Ammon's horn (tissue), 1 donor: ENCODE measurements around the gene ILKAP.
"Not testable (repeated sequence)": the region's sequence is repeated elsewhere in the genome, so short reads cannot be mapped to it uniquely, and the experiment has no call there.

Source experiments
- DNase-seq: peaks from one replicate; pipeline ENCODE4 v3.0.0-alpha.2; 2016; ENCODE audit warnings: low spot score

ILKAP gene

DNA sequence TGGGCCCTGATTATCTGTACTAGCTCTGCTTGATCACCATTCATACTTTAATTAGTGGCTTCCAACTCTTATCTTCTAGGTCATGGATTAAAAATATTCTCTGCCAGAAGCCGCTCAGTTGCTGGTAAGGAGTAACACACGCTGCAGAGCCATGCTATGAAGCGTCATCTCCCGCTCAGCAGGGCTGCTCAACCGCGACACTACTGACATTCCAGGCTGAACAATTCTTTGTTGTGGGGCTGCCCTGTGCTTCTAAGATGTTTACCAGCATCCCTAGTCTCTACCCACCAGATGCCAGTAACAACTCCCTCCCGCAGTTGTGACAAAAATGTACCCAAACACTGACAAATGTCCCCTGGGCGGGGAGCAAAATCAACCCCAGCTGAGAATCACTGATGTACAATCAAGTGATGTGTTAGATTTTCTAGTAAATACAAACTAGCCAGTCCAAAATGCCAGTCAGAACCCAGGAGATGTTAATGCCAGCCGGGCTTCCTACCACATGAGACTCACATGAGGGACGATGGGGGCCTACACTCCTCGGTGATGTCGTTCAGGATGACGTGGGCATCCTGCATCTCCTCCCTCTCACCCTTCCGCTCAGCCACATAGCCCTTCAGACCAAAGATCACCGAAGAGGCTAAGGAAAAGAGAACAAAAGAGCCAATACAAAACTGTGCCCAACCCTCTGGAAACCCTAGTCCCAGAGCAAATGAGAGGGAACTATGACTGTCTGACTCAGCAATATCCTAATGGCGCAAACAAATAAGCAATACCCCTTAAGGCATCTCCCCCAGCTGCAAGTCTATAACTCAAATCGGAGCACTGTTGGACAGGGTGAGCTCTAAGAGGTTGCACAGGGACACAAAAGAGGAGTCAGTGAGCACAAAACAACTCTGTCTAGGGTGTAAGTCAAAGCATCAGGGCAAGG lies 15.6 kb downstream of the ILKAP start:
- peak; percentile 69 for DNase-seq

DNA sequence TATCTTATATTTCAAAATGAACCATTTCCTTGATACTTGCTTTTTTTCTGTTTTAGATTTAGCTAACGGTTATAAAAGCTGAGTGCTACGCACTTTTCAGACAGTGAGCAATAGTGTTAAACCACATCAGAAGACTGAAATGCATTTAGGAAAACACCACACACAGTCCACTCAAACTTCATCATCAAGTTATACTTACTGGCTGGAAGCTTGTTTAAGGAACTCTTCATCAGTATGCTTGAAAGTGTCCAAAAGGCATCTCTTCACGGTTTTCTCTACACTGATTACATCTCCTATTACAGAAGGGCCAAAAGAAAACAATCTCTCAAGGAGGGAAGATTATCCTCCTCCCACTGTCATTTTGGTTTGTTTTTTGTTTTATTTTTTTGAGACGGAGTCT lies 19.7 kb downstream of the ILKAP start:
- DNase-seq, result no peak

DNA sequence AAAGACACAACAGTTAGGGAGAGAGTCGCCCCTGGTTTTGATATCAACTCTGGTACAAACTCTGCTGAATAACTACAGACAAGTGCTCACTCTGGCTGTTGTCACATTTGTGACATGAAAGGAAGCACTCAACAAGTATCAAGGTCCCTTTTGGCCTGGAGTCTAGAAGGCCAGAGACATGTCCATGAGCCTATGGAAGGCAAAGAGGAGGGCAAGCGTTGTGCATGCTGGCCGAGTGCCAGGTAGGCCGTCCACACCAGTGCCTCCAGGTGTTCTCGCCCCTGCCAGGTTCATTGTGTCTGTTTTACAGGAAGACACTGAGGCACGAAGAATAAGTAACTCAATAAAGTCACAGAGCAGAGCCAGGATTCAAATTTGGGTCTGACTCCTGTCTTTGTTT lies 21.1 kb downstream of the ILKAP start:
- no peak for DNase-seq

GRCh38 chr2:238180554-238180953 lies 22.9 kb downstream of the ILKAP start:
- no peak for DNase-seq

DNA sequence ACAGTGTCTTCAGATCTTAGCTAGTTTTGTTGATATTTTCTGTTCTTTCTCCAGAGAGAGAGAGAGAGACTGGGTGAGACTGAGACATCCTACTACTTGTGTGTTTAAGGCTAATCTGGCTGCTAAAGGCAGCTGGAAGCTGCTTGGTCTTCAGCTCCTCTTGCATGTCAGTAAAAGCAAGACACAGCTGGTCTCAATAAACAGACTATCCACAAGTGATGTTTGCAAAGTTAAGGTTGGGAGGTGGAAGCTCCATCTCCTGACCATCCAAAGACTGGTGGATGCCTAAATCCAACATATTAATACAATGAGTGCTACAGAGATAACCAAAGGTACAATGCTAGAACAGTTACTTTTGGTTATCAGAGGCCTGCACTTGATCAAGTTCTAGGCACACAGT lies 26.9 kb downstream of the ILKAP start:
- DNase-seq, result no peak

DNA sequence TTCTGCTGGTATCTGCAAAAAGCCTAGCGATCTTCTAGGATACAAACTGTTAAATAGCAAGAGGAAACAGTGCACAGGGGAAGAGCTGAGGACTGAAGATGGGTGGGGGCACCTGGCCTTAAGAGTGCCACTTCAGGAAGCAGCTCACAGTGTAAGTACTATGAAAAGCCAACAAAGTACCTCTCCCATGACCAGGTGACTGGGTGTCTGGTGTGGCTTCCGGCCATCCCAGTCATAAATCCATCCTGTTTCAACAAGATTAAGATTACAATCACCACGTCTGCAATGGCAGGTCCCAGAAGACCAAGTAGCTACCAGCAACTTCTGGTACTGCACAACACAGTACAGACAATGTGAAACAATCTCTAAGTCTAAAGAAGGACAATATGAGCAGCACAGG lies 28.8 kb downstream of the ILKAP start:
- DNase-seq, result no peak

DNA sequence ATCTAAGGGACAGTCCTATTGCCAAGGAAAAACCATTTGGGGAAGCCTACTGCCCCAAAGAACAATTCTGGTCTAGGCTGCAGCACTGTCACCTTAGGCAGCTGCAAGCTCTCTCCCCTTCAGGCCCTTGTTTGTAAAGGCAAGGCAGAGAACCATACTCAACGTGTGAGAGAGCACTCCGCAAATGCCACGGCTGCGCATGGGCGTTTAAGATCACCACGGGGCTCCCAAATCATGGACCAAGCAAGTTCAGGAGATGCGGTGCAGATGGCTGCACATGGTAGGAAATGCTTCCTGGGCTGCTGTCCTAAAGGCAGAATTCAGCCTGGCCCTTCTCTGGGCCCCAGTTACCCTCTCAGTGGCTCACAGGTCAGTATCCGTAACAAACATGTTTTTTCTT lies 29.2 kb downstream of the ILKAP start:
- DNase-seq, result no peak

DNA sequence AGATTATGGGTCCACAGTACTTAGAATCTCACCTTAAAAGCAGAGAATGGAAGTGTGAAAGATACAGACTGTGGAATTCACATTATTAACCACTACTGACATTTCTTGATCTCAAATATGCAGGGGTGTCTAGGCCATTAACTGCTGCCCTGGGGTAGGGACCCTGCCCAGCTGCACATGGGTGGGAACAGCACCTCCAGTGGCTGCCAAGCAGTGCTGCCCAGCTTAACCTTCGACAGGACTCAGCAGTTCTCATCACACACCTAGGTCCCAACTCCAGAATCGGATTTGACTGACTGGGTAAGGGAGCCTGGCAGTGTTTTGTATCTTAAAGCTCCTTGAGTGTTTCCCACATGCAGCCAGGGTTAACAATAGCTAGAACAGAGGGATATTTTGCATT lies 29.8 kb downstream of the ILKAP start:
- DNase-seq, result no peak

DNA sequence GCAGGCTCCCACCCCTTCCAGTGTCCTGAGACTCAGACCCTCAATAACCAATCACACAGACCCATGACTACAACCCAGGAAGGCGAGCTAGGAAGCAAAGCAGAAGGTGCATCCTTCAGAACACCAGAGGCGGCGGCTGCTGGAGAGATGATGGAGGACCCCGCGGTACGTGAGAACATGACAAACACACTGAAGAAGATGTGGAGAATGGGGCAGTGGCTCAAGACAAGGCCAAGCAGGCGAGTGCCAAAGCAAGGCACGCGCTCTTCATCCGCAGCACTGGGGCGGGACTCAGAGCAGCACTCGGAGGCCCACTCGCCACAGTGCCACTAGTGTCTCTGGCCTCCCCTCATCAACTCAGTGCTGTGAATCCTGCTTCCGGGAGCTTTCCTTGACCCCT lies 31.1 kb downstream of the ILKAP start:
- no peak for DNase-seq

DNA sequence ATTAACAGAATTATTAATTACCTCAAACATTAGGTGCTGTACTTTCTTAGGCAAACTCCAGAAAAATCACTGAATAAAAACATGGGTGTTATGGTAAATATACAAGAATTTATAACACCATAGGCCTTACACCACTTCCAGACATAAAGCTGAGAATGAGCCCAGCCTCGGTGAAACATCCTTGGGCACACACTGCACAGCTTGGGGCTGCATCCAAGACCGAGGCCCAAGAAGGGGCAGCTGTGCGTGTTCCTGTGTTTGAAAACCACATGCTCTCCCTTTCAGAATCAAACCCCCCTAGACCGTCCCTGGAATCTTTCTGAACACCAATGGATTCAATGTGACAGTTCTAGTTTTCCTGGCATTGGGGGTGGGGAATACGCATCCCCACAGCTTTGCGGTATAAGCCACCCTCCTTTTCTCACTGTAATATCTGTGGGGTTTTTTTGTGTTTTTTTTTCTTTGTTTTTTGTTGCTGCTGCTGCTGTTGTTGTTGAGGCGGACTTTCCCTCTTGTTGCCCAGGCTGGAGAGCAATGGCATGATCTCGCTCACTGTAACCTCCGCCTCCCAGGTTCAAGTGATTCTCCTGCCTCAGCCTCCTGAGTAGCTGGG lies 31.8 kb downstream of the ILKAP start:
- no peak for DNase-seq

- DNase-seq, result not testable (repeated sequence)
These were observed 32.4 kb downstream of the ILKAP start for GRCh38 chr2:238171072-238171431.

DNA sequence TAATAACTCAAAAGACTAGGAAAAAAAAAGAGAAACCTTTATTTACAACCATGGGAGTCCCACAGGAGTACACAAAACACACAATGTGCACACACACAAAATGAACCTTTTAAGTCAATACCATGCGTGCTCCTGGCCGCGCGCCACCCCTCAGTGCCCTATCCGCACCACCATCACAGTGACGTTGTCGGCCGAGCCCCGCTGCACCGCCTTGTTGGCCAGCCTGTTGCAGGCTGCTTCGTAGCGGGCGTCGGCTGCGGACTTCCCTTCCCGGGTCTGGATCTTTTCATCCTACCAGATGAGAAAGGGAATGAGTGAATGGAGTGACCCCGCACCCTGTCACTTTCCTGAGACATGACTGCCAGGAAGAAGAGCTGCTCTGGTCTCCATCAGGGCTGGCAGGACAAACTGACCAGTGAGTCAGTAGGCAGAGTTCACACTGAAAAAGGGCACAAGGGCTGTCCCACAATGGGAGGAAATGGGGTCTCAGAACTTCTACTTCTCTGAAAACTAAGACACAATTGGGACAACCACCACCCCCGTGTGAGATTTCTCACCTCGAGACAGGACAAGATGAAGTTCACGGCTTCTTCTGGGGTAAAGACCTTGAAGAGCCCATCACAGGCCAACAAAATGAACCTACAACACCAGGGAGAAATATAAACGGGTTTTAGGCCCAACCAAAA lies 33.0 kb downstream of the ILKAP start:
- no peak for DNase-seq

DNA sequence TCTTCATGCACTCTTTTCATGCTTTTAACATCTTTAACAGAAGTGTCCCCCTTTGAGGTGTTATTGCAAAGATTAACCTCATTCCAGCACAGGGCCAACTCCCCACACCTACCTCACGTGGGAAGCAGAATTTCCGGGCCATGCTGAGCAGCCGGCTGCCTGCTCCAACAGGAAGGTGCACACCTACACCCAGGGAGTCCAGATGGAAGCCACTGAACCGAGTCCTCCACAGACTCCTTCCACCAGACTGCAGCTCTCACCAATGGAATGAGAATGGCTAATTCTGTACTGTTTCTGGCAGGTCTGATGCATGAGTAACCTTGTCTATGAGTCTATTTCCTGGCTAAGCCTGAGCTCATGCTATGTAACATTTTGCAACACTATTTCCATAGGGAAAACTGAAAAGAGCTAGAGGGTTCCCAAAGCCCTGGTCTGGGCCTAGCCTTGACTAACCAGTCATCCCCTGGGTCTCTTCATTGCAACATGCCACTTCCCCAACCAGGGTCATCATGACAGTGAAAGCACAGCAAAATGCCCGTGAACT lies 33.7 kb downstream of the ILKAP start:
- DNase-seq, result peak; percentile 37

GRCh38 chr2:238169048-238169707 lies 34.3 kb downstream of the ILKAP start:
- no peak for DNase-seq

DNA sequence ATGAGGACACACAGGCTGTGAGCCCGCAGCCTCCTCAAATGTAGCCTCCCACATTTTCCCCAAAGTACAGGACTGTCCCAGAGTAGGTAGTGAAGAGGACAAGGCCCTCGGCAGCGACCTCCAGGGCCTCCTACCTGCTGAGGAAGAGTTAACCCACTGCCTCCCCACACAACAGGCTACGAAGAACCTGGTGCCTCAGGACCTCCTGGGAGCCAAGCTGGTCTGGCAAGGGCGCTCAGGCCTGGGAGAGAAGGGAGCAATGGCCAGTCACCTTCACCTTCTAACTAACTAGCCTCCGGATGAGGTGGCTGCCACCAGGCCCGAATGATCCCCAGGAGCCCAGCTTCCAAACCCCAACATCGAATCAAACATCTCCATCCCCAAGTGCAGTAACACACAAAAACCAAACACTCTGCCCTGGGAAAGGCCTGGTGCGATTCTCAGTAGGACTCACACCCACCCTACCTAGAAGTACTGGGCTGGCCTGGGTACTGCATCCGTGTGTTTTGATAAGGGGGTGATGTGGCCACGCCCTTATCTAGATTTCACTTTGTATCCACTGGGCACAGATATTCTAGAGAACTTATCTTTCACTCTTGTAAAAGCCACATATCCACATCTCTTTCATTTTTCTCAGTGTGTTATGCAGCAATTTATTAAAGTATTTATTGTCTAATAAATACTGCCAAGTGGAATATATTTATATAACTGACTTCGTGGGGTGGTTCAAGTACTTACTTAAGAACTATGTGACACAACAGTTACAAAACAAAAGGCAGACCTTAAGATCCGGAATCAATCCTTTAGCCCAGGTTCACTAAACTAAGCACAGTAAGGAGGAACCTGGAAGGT lies 35.1 kb downstream of the ILKAP start:
- DNase-seq, result no peak

GRCh38 chr2:238167761-238168160 lies 35.7 kb downstream of the ILKAP start:
- DNase-seq, result no peak

DNA sequence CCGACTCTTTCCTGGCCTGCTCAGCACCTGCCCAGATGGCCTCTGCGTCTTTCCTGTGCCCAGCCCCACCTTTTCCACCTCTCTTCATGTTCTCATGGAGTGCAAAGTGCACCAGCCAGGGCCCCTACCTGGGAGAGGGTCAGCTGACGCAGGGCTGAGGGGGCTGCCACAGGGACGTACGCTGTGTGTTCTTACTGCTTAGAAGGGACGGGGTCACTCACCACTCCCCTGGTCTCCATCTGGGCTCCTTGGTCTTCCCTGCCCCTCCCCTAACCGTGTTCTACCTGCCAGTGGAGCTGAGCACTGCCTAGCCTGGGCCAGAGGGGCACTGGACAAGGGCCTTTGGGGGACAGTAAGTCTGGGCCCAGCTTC lies 36.2 kb downstream of the ILKAP start:
- no peak for DNase-seq

GRCh38 chr2:238166391-238167343 lies 36.8 kb downstream of the ILKAP start:
- DNase-seq, result no peak

GRCh38 chr2:238165288-238165921 lies 38.1 kb downstream of the ILKAP start:
- no peak for DNase-seq

DNA sequence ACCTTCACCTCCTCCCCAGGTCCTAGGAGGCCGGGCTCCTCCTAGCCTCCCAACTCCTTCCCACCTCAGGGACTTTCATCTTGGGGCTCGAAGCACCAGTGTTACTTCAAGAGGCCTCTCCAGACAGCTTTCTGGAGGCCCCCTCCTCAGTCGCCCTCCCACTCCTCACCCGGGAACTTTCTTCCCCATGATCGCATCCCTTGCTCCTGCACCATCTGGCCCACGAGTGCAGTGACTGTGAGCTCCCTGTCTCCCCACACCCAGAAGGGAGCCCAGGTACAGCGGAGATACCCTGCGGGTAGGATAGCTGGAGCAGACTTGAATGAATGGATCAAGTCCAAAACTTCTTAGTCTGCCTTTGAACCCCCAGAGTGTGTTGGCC lies 38.6 kb downstream of the ILKAP start:
- no peak for DNase-seq
